Right cardiac atrium (tissue), 5 donors: ENCODE measurements around the gene AFAP1. TPM values are rescaled to one million over a fixed set of nuclear protein-coding genes. Genes with fewer than 3 reads are reported as not detected.

ENCODE experiments used
- ATAC-seq, 2 donors: fragments of 200-7000 bp; cut with Tn5 transposase; one replicate each; pipeline versions ENCODE4 v1.8.0 to v1.9.1; 2020; ENCODE audit warnings: moderate library complexity in 2 of 2, mild to moderate bottlenecking in 1 of 2
- DNase-seq, 3 donors: peaks; one replicate each; pipeline ENCODE4 v3.0.0-alpha.2; 2020
- H3K27ac ChIP-seq: one replicate; pipeline ENCODE4 v1.5.1; 2013; ENCODE audit warnings: mild to moderate bottlenecking, low read length, control low read depth, moderate library complexity
- H3K27me3 ChIP-seq: one replicate; pipeline ENCODE4 v1.6.1; 2013; ENCODE audit not compliant: control insufficient read depth, insufficient read depth
- H3K4me1 ChIP-seq: one replicate; pipeline ENCODE4 v1.6.1; 2013; ENCODE audit warnings: low read length; ENCODE audit not compliant: control insufficient read depth, insufficient read depth
- H3K4me3 ChIP-seq: one replicate; pipeline ENCODE4 v1.5.1; 2013; ENCODE audit warnings: low read length, control low read depth
- H3K9me3 ChIP-seq: one replicate; pipeline ENCODE4 v1.6.1; 2013; ENCODE audit warnings: low read length; ENCODE audit not compliant: control insufficient read depth
- WGBS: extraction: QIAGEN DNeasy Blood & Tissue Kit; methylation state at CpG from one replicate; pipeline ENCODE4 v1.1.7; 2013; 5-methylcytosine and 5-hydroxymethylcytosine counted together
- intact Hi-C, 4 donors: fragments of 100-400 bp; cut with DNase I; formaldehyde crosslinking; loops; one replicate each; pipeline versions ENCODE4 v1.11.0 to v1.14.0; 2022 to 2023
- polyA plus RNA-seq: library from polyadenylated mRNA; stranded (reverse); fragments of 200-250 nt; gene quantifications from one replicate; pipeline ENCODE4 v1.2.3, GENCODE V29; 2013
- total RNA-seq, 4 donors: library from RNA; stranded (reverse); fragmentation: NEBNext Ultra II Directional; extraction: Animal tissue kit (Norgen Biotek cat#: 25700); gene quantifications; one replicate each; pipeline ENCODE4 v1.2.1, GENCODE V29; 2021
- donor health status: healthy with polysubstance abuse.
- donor health status: DM: no; HTN: yes; CAD: no.
- donor health status: DM: no; HTN: no; CAD: no.
- donor health status: DM: no; HTN: yes; CAD: no; lungs with severe emphysema.
- donor health status: DM: yes; HTN: yes; CAD: no.

Gene AFAP1
- total and polyA plus RNA-seq, 5 donors = 7.8 to 43.6 (median 25.4) TPM

- no peak for ATAC-seq
- DNase-seq = peak in 1 of 3 donors; percentile 59
- no peaks in the 10 kb centered on the region for H3K4me1 ChIP-seq
- peak overlapping the region; percentile 42 for H3K27ac ChIP-seq
- no peaks in the 10 kb centered on the region for H3K9me3 ChIP-seq
- no peak overlapping the region for H3K4me3 ChIP-seq
- 85% methylated on average over 6 of the region's 6 CpGs for WGBS
- no peaks in the 10 kb centered on the region for H3K27me3 ChIP-seq
- intact Hi-C loops = no loop called here
These were observed 102.0 kb downstream of the AFAP1 start for GRCh38 chr4:7837597-7838135.

- no peak for ATAC-seq
- no peak overlapping the region for H3K4me3 ChIP-seq
- intact Hi-C loops = no loop called here
These were observed 107.6 kb downstream of the AFAP1 start for GRCh38 chr4:7831858-7832730.

GRCh38 chr4:7831330-7831729 is 108.3 kb downstream of the AFAP1 start:
- WGBS = 19% methylated on average over 7 of the region's 7 CpGs
- no peak for DNase-seq
- H3K4me1 ChIP-seq = peaks cover 8% of the 10 kb centered on the region

More at GRCh38 chr4:7831858-7832730, 107.6 kb downstream of the AFAP1 start:
- DNase-seq = no peak
- Histone ChIP-seq H3K27me3 (no peaks in the 10 kb centered on the region), H3K4me1 (peaks cover 8% of the 10 kb centered on the region), H3K9me3 (no peaks in the 10 kb centered on the region), H3K27ac (peak overlapping the region; percentile 46)
- WGBS = 75% methylated on average over 14 of the region's 14 CpGs

GRCh38 chr4:7830747-7831146 is 108.9 kb downstream of the AFAP1 start:
- H3K4me3 ChIP-seq = no peak overlapping the region
- H3K4me1 ChIP-seq = peaks cover 8% of the 10 kb centered on the region

More at GRCh38 chr4:7831330-7831729, 108.3 kb downstream of the AFAP1 start:
- ATAC-seq = peak; percentile 64 to 66
- Histone ChIP-seq H3K9me3 (no peaks in the 10 kb centered on the region), H3K27me3 (no peaks in the 10 kb centered on the region), H3K4me3 (no peak overlapping the region), H3K27ac (peak overlapping the region; percentile 46)
- intact Hi-C loops = no loop called here

GRCh38 chr4:7829652-7830580 is 109.7 kb downstream of the AFAP1 start:
- Histone ChIP-seq H3K4me3 (no peak overlapping the region), H3K4me1 (peaks cover 8% of the 10 kb centered on the region), H3K27me3 (no peaks in the 10 kb centered on the region), H3K9me3 (no peaks in the 10 kb centered on the region), H3K27ac (peak overlapping the region; percentile 36)
- ATAC-seq (no peak), DNase-seq (no peak)
- 53% methylated on average over 10 of the region's 10 CpGs for WGBS
- intact Hi-C loops = no loop called here

More at GRCh38 chr4:7830747-7831146, 108.9 kb downstream of the AFAP1 start:
- no peak for DNase-seq
- intact Hi-C loops = no loop called here
- Histone ChIP-seq H3K9me3 (no peaks in the 10 kb centered on the region), H3K27me3 (no peaks in the 10 kb centered on the region), H3K27ac (peak overlapping the region; percentile 30)
- ATAC-seq = no peak
- 64% methylated on average over 2 of the region's 2 CpGs for WGBS

GRCh38 chr4:7828793-7829301 is 110.8 kb downstream of the AFAP1 start:
- Histone ChIP-seq H3K9me3 (no peaks in the 10 kb centered on the region), H3K27ac (peak overlapping the region; percentile 1), H3K4me3 (no peak overlapping the region), H3K4me1 (peaks cover 8% of the 10 kb centered on the region), H3K27me3 (no peaks in the 10 kb centered on the region)
- DNase-seq (no peak), ATAC-seq (peak in 1 of 2 donors; percentile 17)
- WGBS = 59% methylated on average over 6 of the region's 6 CpGs
- intact Hi-C loops = no loop called here

GRCh38 chr4:7828011-7828720 is 111.5 kb downstream of the AFAP1 start:
- H3K9me3 ChIP-seq = no peaks in the 10 kb centered on the region
- H3K27ac ChIP-seq = peak overlapping the region; percentile 65
- DNase-seq (peak; percentile 81 to 88 (median 84)), ATAC-seq (peak; percentile 84 to 89)
- H3K4me1 ChIP-seq = peaks cover 13% of the 10 kb centered on the region
- H3K27me3 ChIP-seq = no peaks in the 10 kb centered on the region
- 34% methylated on average over 13 of the region's 13 CpGs for WGBS
- H3K4me3 ChIP-seq = no peak overlapping the region
- intact Hi-C loops = no loop called here

GRCh38 chr4:7827566-7827965 is 112.1 kb downstream of the AFAP1 start:
- H3K4me3 ChIP-seq = no peak overlapping the region
- intact Hi-C loops = no loop called here
- no peak overlapping the region for H3K27ac ChIP-seq
- WGBS = 93% methylated on average over 11 of the region's 11 CpGs
- H3K9me3 ChIP-seq = no peaks in the 10 kb centered on the region
- no peaks in the 10 kb centered on the region for H3K27me3 ChIP-seq
- H3K4me1 ChIP-seq = peaks cover 13% of the 10 kb centered on the region
- DNase-seq (no peak), ATAC-seq (no peak)

- WGBS = 97% methylated on average over 11 of the region's 11 CpGs
- no peak for DNase-seq
- H3K27ac ChIP-seq = no peak overlapping the region
- H3K9me3 ChIP-seq = no peaks in the 10 kb centered on the region
- intact Hi-C loops = no loop called here
- H3K27me3 ChIP-seq = no peaks in the 10 kb centered on the region
- ATAC-seq = no peak
- peaks cover 15% of the 10 kb centered on the region for H3K4me1 ChIP-seq
- H3K4me3 ChIP-seq = no peak overlapping the region
These were observed 112.8 kb downstream of the AFAP1 start for GRCh38 chr4:7826909-7827306.
